HG03108 (cell line): ENCODE data around the gene VPS72.

Source experiments
- ATAC-seq: cut with Tn5 transposase; IDR thresholded peaks from one replicate; pipeline ENCODE4 v1.9.1; 2021; ENCODE audit warnings: moderate library complexity; ENCODE audit not compliant: unreplicated experiment

The VPS72 gene

DNA sequence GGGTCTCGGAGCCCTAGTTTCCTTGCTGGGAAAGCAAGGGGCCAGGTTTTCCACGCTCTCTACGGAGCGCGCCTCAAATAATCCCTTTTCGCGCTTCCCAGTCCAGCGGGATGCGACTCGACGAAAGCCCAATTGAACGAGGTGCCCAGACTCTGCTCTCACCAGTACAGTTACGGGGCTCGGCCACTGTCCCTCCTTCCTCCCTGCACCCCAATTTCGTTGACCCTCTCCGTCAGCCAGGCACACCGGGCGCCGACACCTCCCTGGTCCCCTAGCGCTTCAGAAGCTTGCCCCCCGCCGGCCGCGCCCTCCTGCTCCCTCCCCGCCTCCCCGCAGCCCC lies 44.0 kb downstream of the VPS72 start:
- ATAC-seq, result peak; percentile 4

DNA sequence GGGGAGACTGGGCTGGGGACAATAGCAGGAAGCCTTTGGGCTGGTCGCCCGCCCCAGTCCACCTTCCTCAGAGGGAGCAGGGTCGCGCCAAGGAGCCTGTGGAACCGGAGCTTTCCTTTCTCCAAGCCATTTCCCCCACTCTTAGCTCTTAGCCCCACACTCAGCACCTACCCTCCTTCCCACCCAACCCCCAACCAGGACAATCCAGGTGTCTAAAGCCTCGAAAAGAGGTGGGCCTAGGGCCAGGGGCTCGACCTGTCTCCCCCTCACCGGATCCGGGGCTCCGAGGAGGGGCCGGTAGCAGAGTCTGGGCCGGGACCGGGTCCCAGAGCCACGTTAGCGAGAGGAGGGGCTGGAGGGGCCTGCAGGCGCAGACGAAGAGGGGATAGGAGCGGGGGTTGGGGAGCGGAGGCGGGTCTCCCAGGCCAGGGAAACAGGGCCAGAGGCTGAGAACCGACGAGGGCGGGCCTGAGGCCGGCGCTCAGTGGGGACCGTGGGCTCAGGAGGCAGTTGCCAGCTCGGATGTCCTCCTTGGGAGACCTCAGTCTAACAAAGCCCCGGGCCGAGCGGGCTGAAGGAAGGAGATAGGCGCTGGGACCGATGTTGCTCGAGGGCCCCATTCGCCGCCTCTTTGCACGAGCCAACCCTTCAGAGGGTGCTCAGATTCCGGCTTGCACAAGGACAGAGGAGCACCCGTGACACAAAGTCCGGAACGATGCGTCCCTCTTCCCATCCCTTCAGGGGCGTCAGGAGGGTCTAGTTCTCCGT lies 44.5 kb downstream of the VPS72 start:
- ATAC-seq, result no peak

DNA sequence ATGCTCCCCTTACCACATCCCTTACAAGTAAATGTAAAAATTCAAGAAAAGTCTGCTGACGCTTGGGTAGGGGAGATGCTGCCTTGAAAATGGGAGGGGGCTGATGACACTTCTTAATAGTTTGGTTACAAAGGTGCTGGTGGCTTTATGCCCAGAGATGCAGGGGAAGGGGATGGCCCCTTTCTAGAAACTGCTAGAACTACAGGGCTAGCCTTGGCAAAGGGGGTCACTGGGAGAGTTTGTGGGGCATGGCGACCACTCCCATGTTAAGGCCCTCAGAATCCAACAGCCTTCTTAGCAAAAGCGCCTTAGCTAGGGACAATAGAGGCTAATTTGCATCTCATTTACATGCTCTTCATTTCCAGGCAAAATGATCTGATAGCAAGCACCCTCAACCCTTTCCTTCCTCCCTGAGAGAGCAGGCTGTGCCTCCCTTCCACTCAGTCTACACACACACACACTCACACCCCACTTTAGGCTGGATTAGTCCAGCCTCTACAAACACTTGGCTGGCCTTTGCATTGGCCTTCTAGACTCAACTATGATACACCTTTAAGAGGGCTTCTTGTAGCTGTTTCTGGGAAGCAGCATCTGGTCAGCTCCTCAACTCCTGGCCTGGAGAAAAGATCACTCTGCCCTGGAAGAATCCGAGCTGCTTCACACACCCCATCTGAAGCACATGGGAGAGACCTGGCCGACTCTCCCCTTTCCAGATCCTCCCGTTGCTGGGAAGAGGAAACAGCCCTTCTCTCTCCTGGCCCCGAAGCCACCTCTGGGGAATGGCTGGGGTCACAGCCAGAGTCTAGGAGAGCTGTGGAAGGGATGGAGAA lies 45.3 kb downstream of the VPS72 start:
- no peak for ATAC-seq

GRCh38 chr1:151143986-151144385 lies 46.0 kb downstream of the VPS72 start:
- ATAC-seq, result no peak

- no peak for ATAC-seq
These were observed 47.0 kb downstream of the VPS72 start for GRCh38 chr1:151143057-151143435.

DNA sequence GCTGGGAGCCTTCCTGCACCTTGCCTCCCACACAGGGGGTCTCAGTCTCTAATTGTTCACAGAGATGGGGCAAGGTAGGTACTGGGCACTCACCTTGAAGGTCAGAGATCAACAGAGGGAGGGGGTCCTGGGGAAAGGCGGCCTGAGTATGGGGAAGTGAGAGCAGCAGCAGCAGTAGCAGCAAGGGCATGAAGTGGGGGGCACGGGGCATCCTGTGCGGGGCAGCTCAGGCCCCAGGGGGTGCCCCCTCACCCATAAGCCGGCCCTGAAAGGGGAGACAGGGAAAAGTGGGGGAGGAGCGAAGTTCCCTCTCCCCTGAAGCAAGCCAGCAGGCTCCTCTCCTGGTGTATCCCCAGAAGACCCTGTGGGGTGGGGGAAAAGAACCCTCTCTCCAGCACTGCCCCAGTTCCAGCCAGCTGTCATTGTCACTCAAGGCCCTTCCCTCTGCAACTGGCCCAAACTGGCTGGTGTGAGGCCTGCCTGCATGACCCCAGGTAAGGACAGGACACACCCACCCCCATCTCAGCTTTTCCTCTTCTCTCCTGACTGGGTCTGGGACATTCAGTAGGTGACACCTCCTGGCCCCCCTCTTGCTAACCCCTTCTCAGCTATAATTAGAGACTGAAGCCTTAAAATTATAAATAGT lies 47.5 kb downstream of the VPS72 start:
- ATAC-seq, result no peak

GRCh38 chr1:151137789-151138188 lies 52.2 kb downstream of the VPS72 start:
- ATAC-seq, result no peak

DNA sequence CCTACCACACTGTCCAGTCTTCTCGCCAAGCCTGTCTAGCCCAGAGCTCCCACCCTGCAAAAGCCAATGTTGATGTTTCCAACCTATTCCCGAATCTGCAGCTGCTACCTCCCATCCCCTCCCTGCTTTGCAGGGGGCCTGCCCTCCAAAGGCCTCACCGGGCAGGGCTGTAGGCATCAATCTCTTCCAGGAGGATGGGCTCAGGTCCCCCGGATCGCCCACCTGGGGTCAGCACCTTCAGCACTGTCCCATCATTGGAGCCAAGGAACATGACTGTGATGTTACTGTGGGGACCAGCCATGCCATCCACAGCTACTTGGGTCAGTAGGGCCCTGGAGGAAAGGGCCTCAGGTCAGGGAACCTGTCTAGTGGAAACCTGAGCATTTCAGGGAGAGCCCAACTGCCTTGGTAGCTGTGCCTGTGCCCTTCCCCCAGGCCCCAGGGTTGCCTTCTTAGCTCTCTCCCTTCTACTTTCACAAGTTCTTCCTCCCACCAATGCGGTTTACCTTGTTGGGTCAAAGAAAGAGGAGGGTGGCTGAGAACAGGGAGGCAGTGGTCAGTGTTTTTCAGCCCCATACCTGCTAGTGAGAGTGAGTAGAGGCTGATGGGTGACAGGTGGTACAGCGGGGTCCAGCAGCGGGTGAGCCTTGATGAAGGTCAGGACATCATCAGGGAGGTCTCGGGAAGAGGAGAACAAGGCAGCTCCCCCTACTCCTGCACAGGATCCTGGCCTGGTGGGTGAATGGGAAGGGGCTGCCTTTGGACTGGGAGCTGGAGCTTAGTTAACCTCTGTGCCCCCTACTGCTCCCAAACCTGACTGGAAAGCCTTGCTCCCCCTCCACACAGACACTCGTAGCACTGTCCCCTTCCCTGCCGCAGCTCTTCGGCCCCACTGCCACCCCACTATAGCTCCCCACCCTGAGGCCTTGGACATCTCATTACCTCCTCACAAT lies 54.3 kb downstream of the VPS72 start:
- ATAC-seq, result no peak

- ATAC-seq, result no peak
These were observed 55.0 kb downstream of the VPS72 start for GRCh38 chr1:151134991-151135390.

DNA sequence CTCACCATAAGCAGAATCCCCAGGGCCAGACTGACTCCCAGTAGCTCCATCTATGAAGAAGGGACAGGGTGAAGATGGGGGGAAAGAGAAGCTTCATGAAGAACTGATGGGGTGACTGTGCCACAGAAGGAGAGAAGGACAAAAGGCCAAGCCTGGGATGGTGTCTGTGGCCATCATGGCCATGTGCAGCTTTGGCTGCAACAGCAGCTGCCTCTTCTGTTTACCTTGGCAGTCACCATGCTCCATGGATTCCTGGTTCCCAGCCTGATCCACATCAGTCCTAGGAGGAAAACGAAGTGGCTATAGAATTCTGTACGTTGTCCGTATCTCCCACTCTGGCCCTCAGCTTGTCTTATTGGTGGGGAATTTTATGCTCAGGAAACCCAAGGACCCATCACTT lies 55.6 kb downstream of the VPS72 start:
- ATAC-seq, result no peak

DNA sequence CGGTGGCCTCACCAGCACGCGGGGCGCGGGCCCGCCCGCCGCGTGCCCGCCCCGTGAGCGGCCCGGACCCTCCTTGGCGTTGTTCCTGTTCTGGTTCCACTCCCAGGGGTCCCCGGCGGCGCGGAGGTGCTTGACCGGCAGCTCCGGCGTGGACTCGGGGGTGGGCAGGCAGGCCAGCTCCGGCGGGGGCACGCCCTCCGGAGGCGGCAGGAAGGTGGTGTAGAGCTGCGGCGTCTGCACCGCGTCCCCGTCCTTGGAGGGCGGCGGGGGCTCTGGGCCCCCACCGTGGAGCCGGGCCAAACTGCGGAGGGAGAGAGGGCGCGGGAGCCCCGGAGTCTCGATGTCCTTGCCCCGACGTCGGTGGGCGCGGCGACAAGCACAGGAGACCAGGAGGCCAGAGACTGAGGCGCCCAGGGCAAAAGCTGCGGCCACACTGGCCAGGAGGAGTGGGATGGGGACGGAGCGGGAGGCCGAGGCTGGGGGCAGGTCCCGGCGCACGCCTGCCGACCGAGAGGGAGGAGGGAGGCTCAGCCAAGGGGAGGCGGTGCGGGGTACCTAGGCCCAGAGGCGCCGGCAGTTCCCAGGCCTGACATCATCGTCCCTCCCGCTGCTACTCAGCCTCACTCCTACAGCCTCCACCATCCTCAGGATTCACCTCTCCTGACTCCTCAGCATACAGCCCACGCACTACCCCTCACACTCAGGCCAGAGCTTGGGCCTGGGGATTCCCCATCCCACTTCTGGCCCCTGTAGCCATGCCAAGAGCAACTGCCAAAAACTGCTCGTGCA lies 56.8 kb downstream of the VPS72 start:
- ATAC-seq, result no peak

DNA sequence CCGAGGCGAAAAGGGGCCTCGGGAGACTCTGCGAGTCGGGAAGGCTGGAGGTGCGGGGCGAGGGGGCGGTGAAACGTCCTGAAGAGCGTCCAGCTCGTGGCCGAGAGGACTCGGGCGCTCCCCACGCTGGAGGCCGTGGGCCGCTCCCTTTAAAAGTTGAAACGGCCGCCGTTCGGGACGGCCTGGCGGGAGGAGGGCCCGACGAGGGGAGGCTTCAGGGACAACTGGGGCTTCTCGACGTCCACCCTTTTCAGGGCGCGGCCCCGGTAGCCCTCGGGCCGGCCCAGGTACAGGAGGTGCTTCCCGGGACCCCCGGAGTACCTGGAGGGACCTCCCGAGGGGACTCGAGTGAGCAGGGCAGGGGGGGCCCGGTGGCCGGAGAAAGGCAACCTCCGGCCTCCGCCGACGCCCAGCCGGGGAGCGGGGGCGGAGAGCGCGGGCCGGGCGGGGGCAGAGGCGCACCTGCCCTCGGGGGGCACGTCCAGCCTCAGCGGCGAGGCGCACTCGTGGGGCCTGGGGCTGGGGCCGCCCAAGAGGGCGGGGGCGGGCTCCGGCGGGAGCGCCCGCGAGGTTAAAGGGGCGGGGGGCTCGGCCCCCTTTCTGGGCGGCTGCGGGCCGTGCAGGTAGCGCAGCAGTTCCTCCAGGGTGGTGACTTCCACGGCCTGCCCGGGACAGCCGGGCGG lies 57.5 kb downstream of the VPS72 start:
- ATAC-seq, result no peak

DNA sequence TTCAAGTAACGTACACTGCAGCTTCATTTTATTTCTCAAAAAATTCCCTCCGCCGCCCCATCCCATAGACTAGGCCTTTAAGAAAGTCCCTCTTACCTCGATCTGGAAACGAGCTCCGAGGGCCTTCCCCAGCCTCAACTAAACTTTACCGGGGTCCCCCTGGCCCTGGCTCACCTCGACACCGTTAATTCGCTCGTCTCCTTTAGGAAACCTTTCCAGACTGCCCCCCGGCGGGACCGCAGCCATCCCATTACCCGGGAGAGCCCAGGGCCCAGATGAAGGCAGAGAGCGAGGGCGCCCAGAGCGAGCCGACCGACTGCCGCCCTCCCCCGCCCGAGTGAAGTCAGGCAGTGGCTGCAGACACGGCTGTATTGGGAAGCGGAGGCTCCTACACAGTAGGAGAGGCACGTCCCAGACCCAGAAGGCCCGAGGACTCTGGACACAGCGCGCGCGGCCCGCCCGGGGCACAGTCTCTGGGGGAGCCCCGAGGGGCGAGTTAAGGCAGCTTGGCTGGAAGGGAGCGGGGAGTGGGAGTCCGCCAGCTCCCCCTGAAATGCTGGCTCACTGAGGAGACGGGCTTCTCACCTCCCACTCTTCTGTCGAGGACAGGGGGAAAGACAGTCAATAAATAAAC lies 58.2 kb downstream of the VPS72 start:
- ATAC-seq, result no peak

DNA sequence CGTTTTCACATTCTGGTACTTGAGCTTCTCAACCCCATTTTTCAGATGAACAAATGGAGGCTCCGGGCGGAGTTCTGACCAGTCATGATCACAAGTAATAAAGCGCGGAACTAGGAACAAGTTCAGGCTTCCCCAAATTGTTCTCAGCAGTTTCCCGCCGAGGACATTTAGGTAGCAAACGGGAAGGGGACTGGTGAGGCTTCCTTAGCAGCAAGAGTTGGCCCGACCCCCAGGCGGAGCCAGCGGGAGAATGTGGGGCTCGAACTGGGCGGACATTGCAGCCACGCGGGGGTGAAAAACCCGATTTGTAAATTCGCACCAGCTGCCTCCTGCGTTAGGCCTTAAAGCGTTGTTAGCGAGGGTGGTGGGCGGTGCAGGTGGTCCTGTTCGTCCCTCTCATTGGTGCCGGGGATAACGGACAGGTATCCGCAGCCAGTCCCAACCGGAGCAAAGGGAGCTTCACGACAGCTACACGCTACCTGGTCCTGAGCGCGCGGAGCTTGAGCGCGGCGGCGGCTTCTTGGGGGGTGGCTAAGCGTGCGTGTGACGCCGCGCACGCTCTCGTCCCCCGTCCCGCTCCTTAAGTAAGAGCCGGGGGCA lies 58.9 kb downstream of the VPS72 start:
- ATAC-seq, result peak; percentile 81

- ATAC-seq, result no peak
These were observed 61.2 kb downstream of the VPS72 start for GRCh38 chr1:151128800-151129199.
